ENCODE measurements around the gene ROR2.

DNA sequence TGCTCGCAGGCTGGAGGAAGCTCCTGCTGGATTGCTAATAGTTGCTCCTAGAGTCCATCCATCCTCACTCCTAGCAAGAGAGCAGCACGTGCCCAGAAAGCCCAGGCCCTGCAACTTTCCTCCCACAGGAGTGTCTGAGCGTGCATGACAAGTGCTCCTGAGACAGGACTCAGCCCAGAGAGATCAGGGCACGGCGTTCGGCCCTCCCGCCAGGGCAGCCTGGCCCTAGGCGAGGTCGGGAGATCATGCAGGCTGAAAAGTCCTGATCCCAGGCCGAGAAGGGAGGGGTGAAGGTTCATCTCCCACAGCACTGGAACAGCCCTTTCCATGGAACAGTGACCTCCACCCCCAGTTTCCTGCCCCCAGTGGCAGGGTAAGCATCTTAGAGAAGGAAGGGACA, 94.8 kb downstream of the ROR2 start:
- TF ChIP-seq, protein P1, sequence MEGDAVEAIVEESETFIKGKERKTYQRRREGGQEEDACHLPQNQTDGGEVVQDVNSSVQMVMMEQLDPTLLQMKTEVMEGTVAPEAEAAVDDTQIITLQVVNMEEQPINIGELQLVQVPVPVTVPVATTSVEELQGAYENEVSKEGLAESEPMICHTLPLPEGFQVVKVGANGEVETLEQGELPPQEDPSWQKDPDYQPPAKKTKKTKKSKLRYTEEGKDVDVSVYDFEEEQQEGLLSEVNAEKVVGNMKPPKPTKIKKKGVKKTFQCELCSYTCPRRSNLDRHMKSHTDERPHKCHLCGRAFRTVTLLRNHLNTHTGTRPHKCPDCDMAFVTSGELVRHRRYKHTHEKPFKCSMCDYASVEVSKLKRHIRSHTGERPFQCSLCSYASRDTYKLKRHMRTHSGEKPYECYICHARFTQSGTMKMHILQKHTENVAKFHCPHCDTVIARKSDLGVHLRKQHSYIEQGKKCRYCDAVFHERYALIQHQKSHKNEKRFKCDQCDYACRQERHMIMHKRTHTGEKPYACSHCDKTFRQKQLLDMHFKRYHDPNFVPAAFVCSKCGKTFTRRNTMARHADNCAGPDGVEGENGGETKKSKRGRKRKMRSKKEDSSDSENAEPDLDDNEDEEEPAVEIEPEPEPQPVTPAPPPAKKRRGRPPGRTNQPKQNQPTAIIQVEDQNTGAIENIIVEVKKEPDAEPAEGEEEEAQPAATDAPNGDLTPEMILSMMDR (IDR thresholded peaks at IDR 0.05), result no peak
- TF ChIP-seq POLR2AphosphoS5 (IDR thresholded peaks at IDR 0.05), result no peak
- TF ChIP-seq EP300 (IDR thresholded peaks at IDR 0.05; ENCODE audit: low read depth), result no peak
- no peak for TF ChIP-seq POLR2A (IDR thresholded peaks at IDR 0.05)
